ENCODE measurements around the gene C3orf85.
A peak's percentile ranks its signal among the peaks of the same experiment; 100 is the strongest.

The C3orf85 gene

GRCh38 chr3:109188741-109189140 is 52.2 kb downstream of the C3orf85 start:
- Histone ChIP-seq H3K9me3 (ENCODE audit: control extremely low read depth in 1 of 5, control insufficient read depth in 4 of 5, insufficient read depth in 2 of 5, low read depth in 1 of 5, low read length in 4 of 5) (no peaks in the 10 kb centered on the region), H3K4me3 (ENCODE audit: control insufficient read depth in 1 of 7, extremely low read depth in 1 of 7, insufficient read depth in 4 of 7, low read depth in 2 of 7, low read length in 6 of 7) (no peak overlapping the region), H3K27me3 (replicated peaks in 2 of 5; ENCODE audit: control insufficient read depth in 4 of 5, insufficient read depth in 5 of 5, low read length in 4 of 5) (no peaks in the 10 kb centered on the region), H3K4me1 (ENCODE audit: control extremely low read depth in 1 of 4, control insufficient read depth in 4 of 4, insufficient read depth in 4 of 4, low read length in 3 of 4) (peaks cover 0 to 8% (median 4%) of the 10 kb centered on the region in 4 experiments), H3K36me3 (ENCODE audit: control insufficient read depth in 4 of 4, insufficient read depth in 4 of 4, low read length in 3 of 4) (no peaks in the 10 kb centered on the region), H3K27ac (ENCODE audit: insufficient read depth in 1 of 2, low read depth in 1 of 2, low read length in 2 of 2, poor library complexity in 1 of 2, severe bottlenecking in 2 of 2) (no peak overlapping the region)
- DNase-seq: peak in 2 of 3 donors; percentile 51 to 71
- ChIA-PET POLR2A (no interaction called here), CTCF (no interaction called here)
- WGBS (ENCODE audit: insufficient coverage): 61% methylated on average over 4 of the region's 6 CpGs

- no peak overlapping the region for H3K4me3 ChIP-seq (ENCODE audit: control insufficient read depth in 1 of 7, extremely low read depth in 1 of 7, insufficient read depth in 4 of 7, low read depth in 2 of 7, low read length in 6 of 7)
- no peak for DNase-seq
- no CpG with 5 or more reads among the region's 1 CpG for WGBS (ENCODE audit: insufficient coverage)
- ChIA-PET POLR2A (no interaction called here), CTCF (no interaction called here)
- H3K9me3 ChIP-seq (ENCODE audit: control extremely low read depth in 1 of 5, control insufficient read depth in 4 of 5, insufficient read depth in 2 of 5, low read depth in 1 of 5, low read length in 4 of 5): no peaks in the 10 kb centered on the region
- H3K27me3 ChIP-seq (replicated peaks in 2 of 5; ENCODE audit: control insufficient read depth in 4 of 5, insufficient read depth in 5 of 5, low read length in 4 of 5): no peaks in the 10 kb centered on the region
- H3K36me3 ChIP-seq (ENCODE audit: control insufficient read depth in 4 of 4, insufficient read depth in 4 of 4, low read length in 3 of 4): no peaks in the 10 kb centered on the region
- no peak overlapping the region for H3K27ac ChIP-seq (ENCODE audit: insufficient read depth in 1 of 2, low read depth in 1 of 2, low read length in 2 of 2, poor library complexity in 1 of 2, severe bottlenecking in 2 of 2)
- peaks cover 0 to 8% (median 4%) of the 10 kb centered on the region in 4 experiments for H3K4me1 ChIP-seq (ENCODE audit: control extremely low read depth in 1 of 4, control insufficient read depth in 4 of 4, insufficient read depth in 4 of 4, low read length in 3 of 4)
Measured at GRCh38 chr3:109191421-109191820, 54.9 kb downstream of the C3orf85 start.

- ChIA-PET POLR2A (no interaction called here), CTCF (no interaction called here)
- Histone ChIP-seq H3K27me3 (replicated peaks in 2 of 5; ENCODE audit: control insufficient read depth in 4 of 5, insufficient read depth in 5 of 5, low read length in 4 of 5) (no peaks in the 10 kb centered on the region), H3K4me3 (ENCODE audit: control insufficient read depth in 1 of 7, extremely low read depth in 1 of 7, insufficient read depth in 4 of 7, low read depth in 2 of 7, low read length in 6 of 7) (no peak overlapping the region), H3K27ac (ENCODE audit: insufficient read depth in 1 of 2, low read depth in 1 of 2, low read length in 2 of 2, poor library complexity in 1 of 2, severe bottlenecking in 2 of 2) (no peak overlapping the region), H3K4me1 (ENCODE audit: control extremely low read depth in 1 of 4, control insufficient read depth in 4 of 4, insufficient read depth in 4 of 4, low read length in 3 of 4) (no peaks in the 10 kb centered on the region), H3K9me3 (ENCODE audit: control extremely low read depth in 1 of 5, control insufficient read depth in 4 of 5, insufficient read depth in 2 of 5, low read depth in 1 of 5, low read length in 4 of 5) (no peaks in the 10 kb centered on the region), H3K36me3 (ENCODE audit: control insufficient read depth in 4 of 4, insufficient read depth in 4 of 4, low read length in 3 of 4) (no peaks in the 10 kb centered on the region)
- no peak for DNase-seq
- WGBS (ENCODE audit: insufficient coverage): no CpG with 5 or more reads among the region's 1 CpG
Measured at GRCh38 chr3:109195815-109196214, 59.3 kb downstream of the C3orf85 start.
